GM12873 (cell line): ENCODE measurements around the gene EFCAB5.

ENCODE experiments used
- CTCF ChIP-seq: IDR thresholded peaks from 2 replicates; pipeline ENCODE4 v1.5.1; 2012; ENCODE audit warnings: low read depth, mild to moderate bottlenecking, moderate library complexity, low read length, control low read depth; ENCODE audit not compliant: insufficient read depth; ENCODE audit errors: missing control alignments

The EFCAB5 gene

GRCh38 chr17:30000001-30000754 is 58.7 kb downstream of the EFCAB5 start:
- TF ChIP-seq CTCF = no peak

- TF ChIP-seq CTCF = no peak
These were observed 59.4 kb downstream of the EFCAB5 start for GRCh38 chr17:30000755-30001257.

- no peak for TF ChIP-seq CTCF
These were observed 60.7 kb downstream of the EFCAB5 start for GRCh38 chr17:30002088-30002487.

GRCh38 chr17:30005709-30006320 is 64.4 kb downstream of the EFCAB5 start:
- TF ChIP-seq CTCF = no peak

GRCh38 chr17:30011934-30012333 is 70.5 kb downstream of the EFCAB5 start:
- TF ChIP-seq CTCF = peak; percentile 8

GRCh38 chr17:30021708-30022317 is 80.4 kb downstream of the EFCAB5 start:
- peak; percentile 74 for TF ChIP-seq CTCF

GRCh38 chr17:30027676-30028075 is 86.2 kb downstream of the EFCAB5 start:
- TF ChIP-seq CTCF = no peak
